GM19468 (cell line): ENCODE data around the gene LRFN4.

Experiments used
- ATAC-seq: cut with Tn5 transposase; IDR thresholded peaks from one replicate; pipeline ENCODE4 v1.9.1; 2021; ENCODE audit warnings: mild to moderate bottlenecking, moderate library complexity, moderate number of reproducible peaks; ENCODE audit not compliant: unreplicated experiment; ENCODE audit errors: extremely low read depth

The LRFN4 gene

GRCh38 chr11:66885469-66885868, 28.6 kb downstream of the LRFN4 start:
- ATAC-seq = no peak

DNA sequence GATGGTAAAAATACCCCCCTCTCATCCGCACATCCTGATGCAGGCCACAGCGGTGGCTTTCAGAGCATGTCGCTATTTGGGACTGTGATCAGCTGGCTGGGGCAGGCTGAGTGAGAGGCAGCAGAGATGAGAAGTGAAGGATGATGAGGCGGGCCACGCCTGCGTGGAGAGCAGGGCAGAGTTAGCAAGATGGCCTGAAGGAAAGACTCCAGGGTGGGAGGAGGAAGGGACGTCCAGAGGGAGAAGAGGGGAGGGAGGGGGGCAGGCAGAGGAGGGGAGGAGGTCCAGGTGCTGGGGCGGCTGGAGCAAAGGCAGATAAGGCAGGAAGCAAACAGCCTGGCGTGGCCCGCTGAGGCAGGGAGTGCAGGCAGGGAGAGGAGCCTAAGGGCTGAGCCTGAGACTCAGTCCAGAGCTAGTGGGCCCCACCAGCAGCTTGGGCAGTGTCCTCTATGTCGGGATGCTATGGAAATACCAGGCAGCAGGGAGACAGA, 29.1 kb downstream of the LRFN4 start:
- no peak for ATAC-seq

- ATAC-seq = no peak
These were observed 29.9 kb downstream of the LRFN4 start for GRCh38 chr11:66886671-66887221.

GRCh38 chr11:66887526-66887925, 30.7 kb downstream of the LRFN4 start:
- no peak for ATAC-seq

- ATAC-seq = no peak
These were observed 31.4 kb downstream of the LRFN4 start for GRCh38 chr11:66888282-66888681.

GRCh38 chr11:66889960-66890359, 33.1 kb downstream of the LRFN4 start:
- ATAC-seq = no peak

DNA sequence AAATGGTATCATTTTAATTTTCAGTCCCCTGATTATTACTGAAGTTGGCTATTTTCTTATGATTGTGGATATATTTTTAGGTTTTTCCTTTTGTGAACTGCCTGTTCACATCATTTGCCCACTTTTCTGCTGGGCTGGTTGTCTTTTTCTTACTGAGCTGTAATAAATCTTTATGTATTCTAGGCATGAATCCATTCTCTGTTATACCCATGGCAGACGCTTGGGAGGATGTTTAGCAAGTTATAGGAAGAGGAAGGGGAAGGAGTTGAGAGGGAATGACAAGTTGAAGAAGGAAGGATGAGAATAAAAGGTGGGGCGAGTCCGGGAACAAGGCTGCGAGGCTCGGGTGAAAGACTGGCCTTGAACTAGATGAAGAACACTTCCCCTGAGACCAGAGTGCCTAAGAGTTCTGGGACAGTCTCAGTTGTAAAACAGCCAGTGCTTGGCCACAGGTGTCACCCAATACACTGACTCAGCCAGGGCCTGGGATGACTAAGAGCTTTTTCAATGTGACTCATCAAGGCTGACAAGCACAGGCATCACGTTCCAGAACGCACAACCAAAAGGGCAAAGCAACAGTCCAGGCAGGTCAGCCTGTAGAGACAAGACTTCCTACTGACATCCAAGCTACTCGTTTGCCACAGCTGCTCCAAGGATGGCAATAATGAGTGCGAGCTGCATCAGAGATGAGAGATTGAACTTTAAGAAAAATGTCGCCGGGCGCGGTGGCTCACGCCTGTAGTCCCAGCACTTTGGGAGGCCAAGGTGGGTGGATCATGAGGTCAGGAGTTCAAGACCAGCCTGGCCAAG, 35.2 kb downstream of the LRFN4 start:
- ATAC-seq = no peak

DNA sequence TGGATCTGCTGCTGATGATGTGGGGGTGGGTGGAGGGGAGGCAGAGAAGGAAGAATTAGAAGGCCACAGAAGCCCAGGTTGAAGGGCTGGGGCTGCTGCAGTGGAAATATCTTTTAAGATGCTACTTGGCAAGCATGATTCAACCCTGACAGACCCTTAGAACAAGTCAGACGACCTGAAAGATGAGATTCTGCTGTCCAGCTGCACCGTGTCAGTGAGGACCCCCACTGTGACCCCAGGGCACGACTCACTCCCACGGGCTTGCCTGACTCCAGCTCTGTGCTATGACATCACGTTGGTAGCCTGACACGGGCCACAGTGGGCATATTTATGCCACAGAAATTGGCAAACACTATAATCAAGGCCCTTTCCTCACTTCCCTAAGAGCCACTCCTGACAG, 36.0 kb downstream of the LRFN4 start:
- no peak for ATAC-seq

DNA sequence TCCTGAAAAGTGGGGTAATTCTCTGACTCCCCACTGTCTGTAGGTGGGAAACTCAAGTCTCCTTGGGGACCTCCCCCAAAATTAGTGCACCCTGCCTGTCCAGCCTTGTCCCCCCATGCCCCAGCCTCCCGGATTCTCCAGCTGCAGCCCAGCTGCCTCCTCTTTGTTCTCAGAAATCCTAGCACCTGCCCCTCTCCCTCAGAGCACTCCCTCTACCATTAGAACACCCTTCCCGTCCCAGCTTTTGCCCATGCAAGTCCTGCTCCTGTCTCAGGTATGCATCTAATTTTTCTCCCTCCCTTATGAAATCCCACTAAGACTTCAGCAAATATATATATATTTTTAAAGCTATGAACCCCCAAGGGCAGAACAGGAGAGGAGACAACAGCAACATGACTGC, 37.3 kb downstream of the LRFN4 start:
- no peak for ATAC-seq

DNA sequence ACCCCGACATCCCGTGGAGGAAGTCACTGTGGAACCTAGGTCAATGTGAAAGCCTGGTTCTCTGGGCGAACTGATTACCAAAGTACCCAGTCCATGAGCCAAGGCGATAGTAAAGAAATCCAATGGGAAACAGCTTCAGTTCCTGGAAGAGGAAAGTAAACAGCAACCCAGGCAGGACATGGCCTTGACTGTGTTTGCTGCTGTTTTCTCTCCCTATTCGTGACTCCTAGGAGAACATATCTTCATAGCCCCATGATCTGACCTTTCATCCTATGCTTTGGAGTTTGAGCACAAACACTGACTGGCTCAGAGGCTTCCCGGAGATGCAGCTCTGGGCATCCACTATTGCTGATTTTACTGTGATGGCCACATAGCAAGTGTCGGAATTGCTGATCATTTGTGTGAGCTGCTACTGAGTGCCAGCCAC, 45.1 kb downstream of the LRFN4 start:
- no peak for ATAC-seq

DNA sequence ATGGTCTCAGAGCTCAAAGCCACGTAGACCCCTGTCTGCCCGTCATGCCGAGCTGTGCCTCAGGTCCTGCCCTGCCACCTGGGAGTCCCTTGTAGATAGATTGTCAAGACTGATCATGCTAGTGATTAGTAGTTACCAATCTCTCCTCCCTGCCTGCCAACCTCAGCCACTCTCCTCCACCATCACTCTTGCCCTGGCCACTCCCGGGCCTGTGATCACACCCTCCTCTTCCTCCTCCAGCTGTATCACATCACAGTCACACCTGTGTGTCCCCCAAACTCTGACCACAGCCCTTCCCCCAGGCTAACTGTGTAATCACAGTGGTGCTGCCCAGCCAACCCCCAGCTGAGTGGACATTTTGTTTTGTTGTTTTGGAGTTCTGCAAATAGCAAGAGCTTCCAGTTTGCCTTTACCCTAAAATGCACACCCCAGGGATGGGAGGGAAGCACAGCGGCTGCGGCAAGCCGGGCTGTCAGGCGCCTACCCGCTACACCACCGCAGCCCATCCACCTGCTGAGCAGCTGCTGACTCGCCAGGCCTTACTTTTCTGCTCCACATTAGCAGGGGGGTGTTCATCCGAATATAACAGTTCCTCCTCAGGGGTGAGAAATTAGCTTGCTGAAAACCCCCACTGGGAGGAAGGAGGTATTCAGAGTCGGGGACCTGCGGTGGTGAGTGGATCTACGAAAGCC, 45.8 kb downstream of the LRFN4 start:
- ATAC-seq = no peak

DNA sequence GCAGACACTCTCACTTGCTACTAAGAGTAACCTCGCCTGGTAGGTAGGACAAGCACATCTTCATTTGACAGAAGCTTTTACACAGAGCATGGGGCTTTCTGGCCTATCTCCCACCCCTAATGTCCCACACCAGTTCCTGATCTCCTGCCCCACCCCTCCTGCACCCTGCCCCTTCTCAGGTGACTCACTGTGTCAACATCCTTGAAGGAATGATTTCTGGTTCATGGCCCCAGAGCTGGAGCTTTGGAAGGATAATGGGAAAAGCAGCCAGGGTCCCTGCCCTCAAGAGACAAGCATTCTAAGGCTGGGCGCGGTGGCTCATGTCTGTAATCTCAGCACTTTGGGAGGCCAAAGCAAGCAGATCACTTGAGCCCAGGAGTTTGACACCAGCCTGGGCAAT, 47.2 kb downstream of the LRFN4 start:
- ATAC-seq = no peak

GRCh38 chr11:66904561-66904960, 47.7 kb downstream of the LRFN4 start:
- no peak for ATAC-seq

GRCh38 chr11:66904981-66905521, 48.2 kb downstream of the LRFN4 start:
- no peak for ATAC-seq

- ATAC-seq = no peak
These were observed 48.8 kb downstream of the LRFN4 start for GRCh38 chr11:66905631-66906030.

DNA sequence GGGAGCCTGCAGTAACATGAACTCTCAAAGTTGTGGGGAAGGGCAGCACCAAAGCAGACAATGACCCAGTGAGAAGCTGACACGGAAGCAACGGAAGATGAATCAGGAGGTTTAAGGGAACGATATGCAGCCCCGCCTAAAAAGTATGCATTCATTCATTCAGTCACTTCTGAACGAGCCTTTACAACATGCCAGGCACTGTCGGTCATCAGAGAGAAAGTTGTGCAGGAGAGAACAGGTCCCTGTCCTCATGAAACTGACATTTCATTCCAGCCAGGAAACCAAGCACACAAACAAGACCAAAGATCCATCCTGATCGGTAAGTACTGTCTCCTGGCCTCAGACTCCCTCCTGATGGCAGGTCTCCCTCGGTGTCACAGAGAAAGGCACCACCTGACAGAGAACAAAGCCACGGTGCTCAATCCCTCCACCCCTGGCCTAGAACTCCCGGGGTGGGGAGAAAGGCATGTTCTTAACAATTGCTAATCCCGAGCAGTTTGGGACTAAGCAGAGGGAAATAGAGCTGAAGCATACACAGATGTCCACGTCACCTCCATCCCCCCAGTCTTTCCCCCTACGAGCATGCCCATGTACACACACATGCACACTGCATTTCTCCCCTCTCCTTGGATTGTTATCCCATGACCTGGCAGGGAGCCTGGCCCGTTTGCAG, 49.3 kb downstream of the LRFN4 start:
- no peak for ATAC-seq

GRCh38 chr11:66907751-66908630, 51.1 kb downstream of the LRFN4 start:
- no peak for ATAC-seq

DNA sequence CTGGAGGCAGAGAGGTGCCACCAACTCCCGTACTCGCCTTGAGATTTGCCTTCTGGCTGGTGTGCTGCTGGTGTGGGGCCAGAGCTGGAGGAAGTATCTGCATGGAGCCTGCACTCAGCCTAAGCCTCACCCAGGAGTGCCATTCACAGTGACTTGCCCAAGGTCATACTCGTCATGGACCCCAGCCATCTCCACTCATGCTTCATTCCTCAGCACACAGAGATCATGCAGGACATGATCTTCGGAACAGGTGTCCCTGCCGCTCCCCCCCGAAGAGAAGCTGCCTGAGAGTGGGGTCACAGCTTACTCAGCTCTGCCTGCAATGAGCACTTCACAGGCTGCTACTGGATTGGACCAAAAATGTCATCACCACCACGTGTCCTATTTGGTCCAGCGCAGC, 52.3 kb downstream of the LRFN4 start:
- no peak for ATAC-seq

- ATAC-seq = no peak
These were observed 53.2 kb downstream of the LRFN4 start for GRCh38 chr11:66910016-66910415.
